Measurements from ENCODE around the gene FLT3LG.
A peak's percentile ranks its signal among the peaks of the same experiment; 100 is the strongest.

Gene FLT3LG

GRCh38 chr19:49473868-49474541, at the start of gene FLT3LG:
Gene FLT3LG (plus strand): TSS chr19:49474215. CDS start chr19:49474640, 425 bp downstream.
- Histone ChIP-seq H2AFZ (ENCODE audit: low read depth, low read length) (no peak within 1 kb of the TSS), H3K27me3 (ENCODE audit: insufficient read depth, low read length) (no peaks in the 10 kb centered on the region), H3K9me3 (ENCODE audit: low read length) (no peaks in the 10 kb centered on the region), H3K4me1 (ENCODE audit: insufficient read depth, low read length) (no peaks in the 10 kb centered on the region), H3K4me3 (ENCODE audit: low read length) (no peak within 1 kb of the TSS), H3K36me3 (ENCODE audit: insufficient read depth, low read length) (peaks cover 6% of the 10 kb centered on the region)

- peaks cover 2% of the 10 kb centered on the region for H3K9me3 ChIP-seq (ENCODE audit: low read length)
- peaks cover 25% of the 10 kb centered on the region for H3K4me1 ChIP-seq (ENCODE audit: insufficient read depth, low read length)
- no peak within 1 kb of the TSS for H2AFZ ChIP-seq (ENCODE audit: low read depth, low read length)
- H3K4me3 ChIP-seq (ENCODE audit: low read length): no peak within 1 kb of the TSS
- peaks cover 92% of the 10 kb centered on the region for H3K27me3 ChIP-seq (ENCODE audit: insufficient read depth, low read length)
- no peaks in the 10 kb centered on the region for H3K36me3 ChIP-seq (ENCODE audit: insufficient read depth, low read length)
Observed at GRCh38 chr19:49425178-49425577, 48.8 kb upstream of the FLT3LG start, which contains the start of gene GFY. Gene GFY (plus strand): TSS chr19:49425388. CDS start chr19:49426431, 1,043 bp downstream.

DNA sequence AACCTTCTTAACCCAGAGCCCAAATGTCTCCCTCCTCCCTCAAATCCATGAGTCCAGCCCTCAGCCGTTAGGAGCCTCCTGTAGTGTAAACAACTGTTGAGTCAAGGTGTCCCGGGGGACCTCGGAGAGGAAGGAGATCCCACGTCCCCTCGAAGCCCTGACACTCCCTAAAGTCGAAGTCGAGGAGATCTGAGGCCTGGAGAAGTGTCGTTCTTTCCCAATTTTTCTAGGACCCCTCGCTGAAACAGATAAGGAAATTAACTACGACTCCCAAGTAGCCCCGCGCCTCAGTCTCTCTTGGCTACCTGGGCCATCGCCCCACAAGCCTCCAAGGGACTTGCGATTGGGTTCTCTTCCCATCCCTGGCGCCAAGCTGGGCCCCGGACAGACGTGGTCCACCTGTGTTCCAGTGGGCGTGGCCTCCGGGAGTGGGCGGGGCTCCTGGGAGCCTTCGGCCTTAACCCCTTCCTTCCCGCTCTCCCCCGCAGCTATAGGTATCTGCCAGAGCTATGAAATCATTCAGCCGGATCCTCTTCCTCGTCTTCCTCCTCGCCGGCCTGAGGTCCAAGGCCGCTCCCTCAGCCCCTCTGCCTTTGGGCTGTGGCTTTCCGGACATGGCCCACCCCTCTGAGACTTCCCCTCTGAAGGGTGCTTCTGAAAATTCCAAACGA, 48.0 kb upstream of the FLT3LG start:
- H3K4me3 ChIP-seq (ENCODE audit: low read length): no peak overlapping the region
- peaks cover 2% of the 10 kb centered on the region for H3K9me3 ChIP-seq (ENCODE audit: low read length)
- H3K4me1 ChIP-seq (ENCODE audit: insufficient read depth, low read length): peaks cover 25% of the 10 kb centered on the region
- H3K27me3 ChIP-seq (ENCODE audit: insufficient read depth, low read length): peaks cover 91% of the 10 kb centered on the region
- H2AFZ ChIP-seq (ENCODE audit: low read depth, low read length): no peak overlapping the region
- no peaks in the 10 kb centered on the region for H3K36me3 ChIP-seq (ENCODE audit: insufficient read depth, low read length)

- peaks cover 7% of the 10 kb centered on the region for H3K9me3 ChIP-seq (ENCODE audit: low read length)
- H3K4me3 ChIP-seq (ENCODE audit: low read length): no peak overlapping the region
- H2AFZ ChIP-seq (ENCODE audit: low read depth, low read length): no peak overlapping the region
- peaks cover 25% of the 10 kb centered on the region for H3K4me1 ChIP-seq (ENCODE audit: insufficient read depth, low read length)
- H3K36me3 ChIP-seq (ENCODE audit: insufficient read depth, low read length): no peaks in the 10 kb centered on the region
- peaks cover 90% of the 10 kb centered on the region for H3K27me3 ChIP-seq (ENCODE audit: insufficient read depth, low read length)
Observed at GRCh38 chr19:49427339-49427738, 46.7 kb upstream of the FLT3LG start.

GRCh38 chr19:49427855-49428546, 46.0 kb upstream of the FLT3LG start:
- H3K27me3 ChIP-seq (ENCODE audit: insufficient read depth, low read length): peaks cover 90% of the 10 kb centered on the region
- peaks cover 13% of the 10 kb centered on the region for H3K9me3 ChIP-seq (ENCODE audit: low read length)
- H3K36me3 ChIP-seq (ENCODE audit: insufficient read depth, low read length): no peaks in the 10 kb centered on the region
- peak overlapping the region; percentile 35 for H3K4me3 ChIP-seq (ENCODE audit: low read length)
- peak overlapping the region; percentile 81 for H2AFZ ChIP-seq (ENCODE audit: low read depth, low read length)
- H3K4me1 ChIP-seq (ENCODE audit: insufficient read depth, low read length): peaks cover 20% of the 10 kb centered on the region

DNA sequence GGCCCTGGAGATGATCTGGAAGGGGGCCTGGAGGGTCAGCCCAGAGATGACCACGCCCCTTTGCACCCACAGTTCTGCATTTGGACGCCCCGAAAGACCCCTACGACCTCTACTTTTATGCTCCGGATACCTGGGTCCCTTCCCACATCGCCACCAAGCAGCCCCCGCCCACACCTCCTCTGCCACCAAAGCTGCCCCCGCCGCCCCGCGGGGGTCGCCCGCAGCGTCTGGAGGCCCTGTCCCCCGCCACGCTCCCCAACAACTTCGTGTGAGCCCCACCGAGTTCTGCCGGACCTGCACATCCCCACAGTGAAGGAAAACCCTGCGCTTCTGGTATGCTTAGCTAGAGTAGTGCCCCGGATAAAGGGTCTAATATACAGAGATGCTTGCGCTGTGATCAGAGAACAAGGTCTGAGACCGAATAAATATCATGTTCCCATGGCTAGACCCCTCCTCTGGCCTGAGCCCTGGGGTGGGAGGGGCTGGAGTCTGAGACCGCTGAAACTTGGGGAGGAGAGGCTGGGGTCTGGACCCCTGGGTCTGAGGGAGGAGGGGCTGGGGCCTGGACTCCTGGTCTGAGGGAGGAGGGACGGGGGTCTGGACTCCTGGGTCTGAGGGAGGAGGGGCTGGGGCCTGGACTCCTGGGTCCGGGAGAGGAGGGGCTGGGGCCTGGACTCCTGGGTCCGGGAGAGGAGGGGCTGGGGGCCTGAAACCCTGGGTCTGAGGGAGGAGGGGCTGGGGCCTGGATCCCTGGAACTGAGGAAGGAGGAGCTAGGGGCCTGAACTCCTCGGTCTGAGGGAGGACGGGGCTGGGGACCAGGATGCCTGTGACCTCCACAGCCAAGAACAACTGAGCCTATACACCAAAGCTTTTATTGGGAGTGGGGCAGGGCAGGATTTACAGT, 45.2 kb upstream of the FLT3LG start:
- peaks cover 15% of the 10 kb centered on the region for H3K4me1 ChIP-seq (ENCODE audit: insufficient read depth, low read length)
- no peaks in the 10 kb centered on the region for H3K36me3 ChIP-seq (ENCODE audit: insufficient read depth, low read length)
- peak overlapping the region; percentile 16 for H3K4me3 ChIP-seq (ENCODE audit: low read length)
- H3K27me3 ChIP-seq (ENCODE audit: insufficient read depth, low read length): peaks cover 90% of the 10 kb centered on the region
- H3K9me3 ChIP-seq (ENCODE audit: low read length): peaks cover 20% of the 10 kb centered on the region
- H2AFZ ChIP-seq (ENCODE audit: low read depth, low read length): peak overlapping the region; percentile 81

GRCh38 chr19:49430172-49430677, 43.8 kb upstream of the FLT3LG start:
- peaks cover 91% of the 10 kb centered on the region for H3K27me3 ChIP-seq (ENCODE audit: insufficient read depth, low read length)

DNA sequence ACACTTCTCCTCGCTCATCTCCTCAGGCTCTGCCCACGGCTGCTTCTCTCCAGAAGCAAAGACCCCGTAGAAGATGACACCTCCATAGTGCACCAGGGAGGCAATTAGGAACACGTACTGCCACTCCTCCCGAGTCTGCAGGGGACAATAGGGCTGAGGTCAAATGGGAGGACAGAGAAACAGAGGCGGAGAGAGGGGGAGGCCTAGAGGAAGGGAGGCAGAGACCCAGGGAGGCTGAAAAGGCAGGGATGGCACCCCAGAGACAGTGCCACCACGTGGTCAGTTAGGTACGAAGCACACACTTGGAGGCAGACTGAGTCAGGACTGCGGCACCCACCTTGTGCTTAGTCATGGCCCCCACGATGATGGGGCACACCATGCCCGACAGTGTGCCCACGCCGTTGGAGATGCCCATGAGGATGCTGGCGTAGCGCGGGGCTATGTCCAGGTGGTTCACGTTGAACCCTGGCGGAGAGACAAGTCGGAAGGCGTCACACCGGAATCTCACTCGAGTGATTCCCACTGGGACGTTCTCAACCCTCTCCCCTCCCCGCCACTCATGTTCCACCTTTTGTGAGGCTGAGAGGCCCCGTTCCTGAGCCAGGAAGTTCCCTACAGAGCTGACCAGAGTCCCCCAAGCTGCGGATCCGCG, 43.2 kb upstream of the FLT3LG start:
- no peaks in the 10 kb centered on the region for H3K36me3 ChIP-seq (ENCODE audit: insufficient read depth, low read length)
- H2AFZ ChIP-seq (ENCODE audit: low read depth, low read length): no peak overlapping the region
- peaks cover 91% of the 10 kb centered on the region for H3K27me3 ChIP-seq (ENCODE audit: insufficient read depth, low read length)
- peaks cover 24% of the 10 kb centered on the region for H3K9me3 ChIP-seq (ENCODE audit: low read length)
- no peak overlapping the region for H3K4me3 ChIP-seq (ENCODE audit: low read length)
- peaks cover 14% of the 10 kb centered on the region for H3K4me1 ChIP-seq (ENCODE audit: insufficient read depth, low read length)

More at GRCh38 chr19:49430172-49430677, 43.8 kb upstream of the FLT3LG start:
- H2AFZ ChIP-seq (ENCODE audit: low read depth, low read length): no peak overlapping the region
- H3K4me1 ChIP-seq (ENCODE audit: insufficient read depth, low read length): peaks cover 14% of the 10 kb centered on the region
- no peaks in the 10 kb centered on the region for H3K36me3 ChIP-seq (ENCODE audit: insufficient read depth, low read length)
- H3K9me3 ChIP-seq (ENCODE audit: low read length): peaks cover 25% of the 10 kb centered on the region
- H3K4me3 ChIP-seq (ENCODE audit: low read length): no peak overlapping the region

- Histone ChIP-seq H3K36me3 (ENCODE audit: insufficient read depth, low read length) (no peaks in the 10 kb centered on the region), H3K9me3 (ENCODE audit: low read length) (peaks cover 23% of the 10 kb centered on the region), H2AFZ (ENCODE audit: low read depth, low read length) (no peak overlapping the region), H3K4me3 (ENCODE audit: low read length) (no peak overlapping the region), H3K4me1 (ENCODE audit: insufficient read depth, low read length) (peaks cover 14% of the 10 kb centered on the region), H3K27me3 (ENCODE audit: insufficient read depth, low read length) (peaks cover 91% of the 10 kb centered on the region)
Observed at GRCh38 chr19:49431330-49431749, 42.7 kb upstream of the FLT3LG start.

- H2AFZ ChIP-seq (ENCODE audit: low read depth, low read length): no peak overlapping the region
- H3K36me3 ChIP-seq (ENCODE audit: insufficient read depth, low read length): no peaks in the 10 kb centered on the region
- H3K9me3 ChIP-seq (ENCODE audit: low read length): peaks cover 23% of the 10 kb centered on the region
- peaks cover 14% of the 10 kb centered on the region for H3K4me1 ChIP-seq (ENCODE audit: insufficient read depth, low read length)
- H3K27me3 ChIP-seq (ENCODE audit: insufficient read depth, low read length): peaks cover 91% of the 10 kb centered on the region
- H3K4me3 ChIP-seq (ENCODE audit: low read length): no peak overlapping the region
Observed at GRCh38 chr19:49432141-49433073, 41.6 kb upstream of the FLT3LG start.

DNA sequence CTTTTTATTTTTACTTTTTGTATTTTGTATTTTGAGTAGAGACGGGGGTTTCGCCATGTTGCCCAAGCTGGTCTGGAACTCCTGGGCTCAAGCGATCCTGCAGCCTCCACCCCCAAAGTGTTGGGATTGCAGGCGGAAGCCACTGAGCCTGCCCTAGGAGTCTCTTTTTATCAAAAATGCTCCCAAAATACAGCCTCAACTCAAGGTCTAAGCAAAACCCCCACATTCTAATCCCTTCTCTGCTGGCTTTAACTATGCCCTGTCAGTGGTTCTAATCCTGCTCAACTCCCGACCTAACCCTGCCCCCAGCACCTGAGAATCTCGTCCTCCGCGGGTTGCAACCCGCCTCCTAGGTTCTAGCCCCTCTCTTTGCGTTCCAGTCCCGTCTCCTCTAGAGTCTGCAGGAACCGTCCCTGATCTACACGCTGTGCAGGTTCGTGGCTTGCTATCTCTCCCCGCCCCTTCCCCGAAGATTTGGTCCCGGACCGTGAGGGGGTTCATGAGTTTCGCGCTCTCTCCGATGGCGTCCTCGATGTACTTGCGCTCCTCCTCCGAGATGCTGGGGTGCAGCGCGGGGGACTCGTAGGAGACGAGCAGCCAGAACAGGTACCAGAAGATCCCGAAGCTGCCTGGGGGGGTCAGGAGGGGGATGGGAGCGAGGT, 40.6 kb upstream of the FLT3LG start:
- no peak overlapping the region for H2AFZ ChIP-seq (ENCODE audit: low read depth, low read length)
- peaks cover 94% of the 10 kb centered on the region for H3K27me3 ChIP-seq (ENCODE audit: insufficient read depth, low read length)

More for the DNA sequence above, 40.6 kb upstream of the FLT3LG start:
- Histone ChIP-seq H3K4me1 (ENCODE audit: insufficient read depth, low read length) (peaks cover 7% of the 10 kb centered on the region), H3K4me3 (ENCODE audit: low read length) (no peak overlapping the region), H3K36me3 (ENCODE audit: insufficient read depth, low read length) (no peaks in the 10 kb centered on the region), H3K9me3 (ENCODE audit: low read length) (peaks cover 23% of the 10 kb centered on the region)

Measured in neuron (in vitro differentiated cells).